ENCODE data around the gene FAM200A.
A peak's percentile ranks its signal among the peaks of the same experiment; 100 is the strongest.

The FAM200A gene

GRCh38 chr7:99499721-99500636 is 51.9 kb downstream of the FAM200A start, which contains the start of gene ZNF394:
Gene ZNF394 (minus strand): TSS chr7:99500281. CDS start chr7:99500093, 188 bp downstream.
- peak; percentile 88 for DNase-seq

DNA sequence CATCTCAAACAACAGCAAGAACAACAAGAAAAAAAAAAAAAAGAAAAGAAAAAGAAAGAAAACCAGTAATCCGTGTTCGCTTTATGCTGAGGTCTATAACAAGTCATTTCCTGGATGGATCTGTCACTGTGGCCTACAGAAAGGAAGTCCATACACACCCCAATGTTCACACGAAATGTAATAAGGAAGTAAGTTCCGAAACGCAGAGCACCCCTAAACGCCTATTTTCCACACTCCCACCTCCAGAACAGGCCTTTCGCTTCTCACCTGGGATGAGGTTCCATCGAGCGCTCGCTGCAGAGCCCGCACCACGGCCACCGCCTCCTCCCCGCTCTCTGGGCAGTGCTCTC is 52.6 kb downstream of the FAM200A start:
- peak; percentile 18 for DNase-seq

- DNase-seq = no peak
Measured at GRCh38 chr7:99498546-99498944, 53.4 kb downstream of the FAM200A start.

GRCh38 chr7:99497766-99498545 is 54.0 kb downstream of the FAM200A start:
- no peak for DNase-seq

Measured in HCEC 1CT (cell line).